Heart left ventricle (tissue), 13 donors: Measurements from ENCODE around the gene TMEM208.

Experiments
- POLR2A ChIP-seq, 2 donors: fragments of 450-650 bp; IDR thresholded peaks; one replicate each; pipeline ENCODE4 v1.6.1; 2017; ENCODE audit warnings: antibody characterized with exemption in 2 of 2, mild to moderate bottlenecking in 2 of 2, moderate library complexity in 2 of 2
- TF ChIP-seq, protein P1 (sequence below), 12 donors: fragments of 200-600 bp; sonication (generic) in 4 of 12; IDR thresholded peaks; one replicate each; pipeline versions ENCODE4 v1.5.0 to v1.8.0; 2018 to 2022; ENCODE audit warnings: antibody characterized with exemption in 12 of 12, mild to moderate bottlenecking in 5 of 12
- donor health status: ischemic (EF 13 %, LVEDD 7.1; RV severe dilation, severe dysfunction).
- donor health status: DM: no; HTN: yes; CAD: no.
- donor health status: DM: no; HTN: no; CAD: no.
- donor health status: ischemic (EF 25% LVEDD 6.9; RV normal size, moderate dysfunction).
- donor health status: ischemic (EF 25% LVEDD 5.7; RV mildly dilated, moderate dysfunction).
- donor health status: ischemic (EF 35%, LVEDD 5.7; RV mildly dilated, moderate dysfunction).
- donor health status: nonischemic (EF 11% LVEDD 7.7; RV severe dilation, severe dysfunction).
- donor health status: DM: yes; HTN: yes; CAD: no.
- donor health status: PGD.
- donor health status: ischemic (EF 29% LVEDD 5.4; RV normal size, mild dysfunction).
- donor health status: nonischemic (EF 23%, LVEDD 6.1; RV moderate dilation, normal function).

DNA sequence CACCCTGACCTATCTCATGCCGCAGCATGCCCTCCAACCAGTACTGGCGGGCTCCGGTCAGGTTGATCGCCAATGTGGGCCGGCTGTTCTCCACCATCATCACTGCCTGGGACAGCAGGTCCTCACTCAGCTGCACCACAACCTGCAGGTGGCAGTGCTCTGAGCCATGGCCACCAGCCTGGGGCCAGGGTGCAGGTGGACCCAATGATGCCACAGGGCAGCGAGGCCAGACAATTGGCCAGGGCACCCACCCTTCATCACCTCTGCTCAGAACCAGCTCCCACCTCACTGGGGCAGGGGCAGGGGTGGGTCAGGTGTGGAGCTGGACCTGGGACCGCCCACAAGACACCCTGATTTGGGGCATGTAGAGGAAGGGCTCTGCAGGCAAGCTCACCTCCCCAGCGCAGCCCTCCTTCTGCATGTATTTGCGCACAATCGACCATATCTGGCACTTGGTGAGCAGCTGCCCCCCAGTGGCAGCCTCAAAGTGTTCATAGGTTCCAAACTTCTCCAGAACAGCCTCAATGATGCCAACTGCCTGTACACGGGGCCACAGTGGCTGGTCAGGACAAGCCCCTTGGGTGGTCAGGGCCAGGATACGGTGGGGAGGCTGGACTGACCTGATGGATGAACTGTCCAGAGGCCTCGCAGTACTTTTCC, 47.4 kb upstream of the TMEM208 start:
- TF ChIP-seq POLR2A (IDR thresholded peaks at IDR 0.05): no peak
- TF ChIP-seq, protein P1, sequence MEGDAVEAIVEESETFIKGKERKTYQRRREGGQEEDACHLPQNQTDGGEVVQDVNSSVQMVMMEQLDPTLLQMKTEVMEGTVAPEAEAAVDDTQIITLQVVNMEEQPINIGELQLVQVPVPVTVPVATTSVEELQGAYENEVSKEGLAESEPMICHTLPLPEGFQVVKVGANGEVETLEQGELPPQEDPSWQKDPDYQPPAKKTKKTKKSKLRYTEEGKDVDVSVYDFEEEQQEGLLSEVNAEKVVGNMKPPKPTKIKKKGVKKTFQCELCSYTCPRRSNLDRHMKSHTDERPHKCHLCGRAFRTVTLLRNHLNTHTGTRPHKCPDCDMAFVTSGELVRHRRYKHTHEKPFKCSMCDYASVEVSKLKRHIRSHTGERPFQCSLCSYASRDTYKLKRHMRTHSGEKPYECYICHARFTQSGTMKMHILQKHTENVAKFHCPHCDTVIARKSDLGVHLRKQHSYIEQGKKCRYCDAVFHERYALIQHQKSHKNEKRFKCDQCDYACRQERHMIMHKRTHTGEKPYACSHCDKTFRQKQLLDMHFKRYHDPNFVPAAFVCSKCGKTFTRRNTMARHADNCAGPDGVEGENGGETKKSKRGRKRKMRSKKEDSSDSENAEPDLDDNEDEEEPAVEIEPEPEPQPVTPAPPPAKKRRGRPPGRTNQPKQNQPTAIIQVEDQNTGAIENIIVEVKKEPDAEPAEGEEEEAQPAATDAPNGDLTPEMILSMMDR (IDR thresholded peaks at IDR 0.05): no peak
